MM.1S (cell line): ENCODE results near the gene EMP1.

ENCODE experiments used
- EZH2 ChIP-seq: fragments of 300-600 bp; sonication (generic); optimal IDR thresholded peaks from 2 replicates; pipeline ENCODE3; 2017; ENCODE audit warnings: low read depth, mild to moderate bottlenecking, antibody characterized with exemption, low read length, mixed read lengths
- TF ChIP-seq, protein P1 (sequence below): fragments of 300-600 bp; sonication (generic); IDR thresholded peaks from 2 replicates; pipeline ENCODE4 v1.5.1; 2016; ENCODE audit warnings: antibody characterized with exemption, low read length, mixed read lengths

DNA sequence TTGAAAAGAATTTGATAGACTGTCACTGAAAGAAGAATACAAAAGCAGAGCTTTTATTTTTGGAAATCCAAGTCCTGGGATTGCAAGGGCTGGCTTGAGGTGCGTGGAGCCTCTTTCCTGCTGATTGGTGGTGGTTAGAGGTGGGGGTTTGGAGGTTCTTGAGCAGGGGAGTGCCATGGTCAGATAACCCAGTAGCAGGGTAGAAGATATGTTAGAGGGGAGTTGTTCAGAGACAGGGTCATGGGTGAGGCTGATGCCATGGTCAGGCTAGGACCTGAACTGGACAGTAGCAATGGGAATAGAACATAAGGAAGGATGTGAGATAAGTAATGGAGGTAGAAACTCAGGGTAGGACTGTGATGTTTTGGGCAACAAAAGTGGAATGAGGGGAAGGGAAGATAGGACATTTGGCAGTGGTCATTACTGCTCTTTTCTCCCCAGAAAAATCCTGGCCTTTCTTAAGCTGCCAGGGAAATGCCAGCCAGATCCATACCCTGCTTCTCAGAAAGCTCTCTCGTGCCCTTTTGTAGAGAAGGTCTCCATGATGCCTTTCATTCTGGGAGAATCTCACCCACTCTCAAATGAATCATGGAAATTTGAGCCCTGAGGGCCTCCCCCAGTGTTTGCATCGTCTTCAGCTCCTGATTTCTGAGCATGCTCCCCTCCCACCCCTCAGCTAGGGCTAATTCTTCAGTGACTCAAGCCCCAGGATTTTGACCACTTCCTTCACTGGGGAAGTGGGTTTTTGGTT, 9.5 kb downstream of the EMP1 start:
- TF ChIP-seq, protein P1, sequence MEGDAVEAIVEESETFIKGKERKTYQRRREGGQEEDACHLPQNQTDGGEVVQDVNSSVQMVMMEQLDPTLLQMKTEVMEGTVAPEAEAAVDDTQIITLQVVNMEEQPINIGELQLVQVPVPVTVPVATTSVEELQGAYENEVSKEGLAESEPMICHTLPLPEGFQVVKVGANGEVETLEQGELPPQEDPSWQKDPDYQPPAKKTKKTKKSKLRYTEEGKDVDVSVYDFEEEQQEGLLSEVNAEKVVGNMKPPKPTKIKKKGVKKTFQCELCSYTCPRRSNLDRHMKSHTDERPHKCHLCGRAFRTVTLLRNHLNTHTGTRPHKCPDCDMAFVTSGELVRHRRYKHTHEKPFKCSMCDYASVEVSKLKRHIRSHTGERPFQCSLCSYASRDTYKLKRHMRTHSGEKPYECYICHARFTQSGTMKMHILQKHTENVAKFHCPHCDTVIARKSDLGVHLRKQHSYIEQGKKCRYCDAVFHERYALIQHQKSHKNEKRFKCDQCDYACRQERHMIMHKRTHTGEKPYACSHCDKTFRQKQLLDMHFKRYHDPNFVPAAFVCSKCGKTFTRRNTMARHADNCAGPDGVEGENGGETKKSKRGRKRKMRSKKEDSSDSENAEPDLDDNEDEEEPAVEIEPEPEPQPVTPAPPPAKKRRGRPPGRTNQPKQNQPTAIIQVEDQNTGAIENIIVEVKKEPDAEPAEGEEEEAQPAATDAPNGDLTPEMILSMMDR: no peak
- TF ChIP-seq EZH2: no peak
